Measurements from ENCODE around the gene KDM3B.
"Not testable (repeated sequence)": the region's sequence is repeated elsewhere in the genome, so short reads cannot be mapped to it uniquely, and the experiment has no call there.

KDM3B gene

GRCh38 chr5:138349852-138350562 is 2.5 kb upstream of the KDM3B start:
- DNase-seq, result no peak

GRCh38 chr5:138350563-138350890 is 2.0 kb upstream of the KDM3B start:
- DNase-seq, result no peak

- DNase-seq, result no peak
Observed at GRCh38 chr5:138351056-138351455, 1.4 kb upstream of the KDM3B start.

GRCh38 chr5:138351517-138351916 is 968 bp upstream of the KDM3B start:
- no peak for DNase-seq

GRCh38 chr5:138352722-138353559 is 456 bp downstream of the KDM3B start:
- DNase-seq, result no peak

- DNase-seq, result no peak
Observed at GRCh38 chr5:138353560-138354080, 1.1 kb downstream of the KDM3B start.

GRCh38 chr5:138354387-138354786 is 1.9 kb downstream of the KDM3B start:
- DNase-seq, result no peak

GRCh38 chr5:138354926-138355378 is 2.5 kb downstream of the KDM3B start:
- no peak for DNase-seq

GRCh38 chr5:138359621-138360020 is 7.1 kb downstream of the KDM3B start:
- no peak for DNase-seq

GRCh38 chr5:138360941-138361452 is 8.5 kb downstream of the KDM3B start:
- no peak for DNase-seq

- no peak for DNase-seq
Observed at GRCh38 chr5:138364576-138364975, 12.1 kb downstream of the KDM3B start.

- no peak for DNase-seq
Observed at GRCh38 chr5:138366632-138367382, 14.3 kb downstream of the KDM3B start.

GRCh38 chr5:138369261-138369660 is 16.8 kb downstream of the KDM3B start:
- no peak for DNase-seq

- no peak for DNase-seq
Observed at GRCh38 chr5:138369706-138370105, 17.2 kb downstream of the KDM3B start.

- DNase-seq, result no peak
Observed at GRCh38 chr5:138370537-138370936, 18.1 kb downstream of the KDM3B start.

GRCh38 chr5:138371454-138371853 is 19.0 kb downstream of the KDM3B start:
- DNase-seq, result no peak

GRCh38 chr5:138372225-138372624 is 19.7 kb downstream of the KDM3B start:
- DNase-seq, result no peak

GRCh38 chr5:138372653-138373052 is 20.2 kb downstream of the KDM3B start:
- no peak for DNase-seq

GRCh38 chr5:138382347-138382746 is 29.9 kb downstream of the KDM3B start:
- DNase-seq, result no peak

- DNase-seq, result no peak
Observed at GRCh38 chr5:138385660-138386059, 33.2 kb downstream of the KDM3B start.

GRCh38 chr5:138386290-138386689 is 33.8 kb downstream of the KDM3B start:
- DNase-seq, result no peak

GRCh38 chr5:138389332-138389731 is 36.8 kb downstream of the KDM3B start:
- no peak for DNase-seq

- DNase-seq, result not testable (repeated sequence)
Observed at GRCh38 chr5:138389911-138390310, 37.4 kb downstream of the KDM3B start.

All from NCI-H1436 treated with DMSO at 0.1 percent for 48 hours (cell line).